GM12873 (cell line): ENCODE measurements around the gene CDK9.

Experiments
- CTCF ChIP-seq: IDR thresholded peaks from 2 replicates; pipeline ENCODE4 v1.5.1; 2012; ENCODE audit warnings: low read depth, mild to moderate bottlenecking, moderate library complexity, low read length, control low read depth; ENCODE audit not compliant: insufficient read depth; ENCODE audit errors: missing control alignments

CDK9 gene

GRCh38 chr9:127793093-127793708, 7.4 kb downstream of the CDK9 start:
- TF ChIP-seq CTCF: no peak

- no peak for TF ChIP-seq CTCF
Measured at GRCh38 chr9:127794001-127794791, 8.4 kb downstream of the CDK9 start.

- no peak for TF ChIP-seq CTCF
Measured at GRCh38 chr9:127796225-127796813, 10.5 kb downstream of the CDK9 start.

- TF ChIP-seq CTCF: no peak
Measured at GRCh38 chr9:127796852-127797370, 11.1 kb downstream of the CDK9 start.

- TF ChIP-seq CTCF: peak; percentile 33
Measured at GRCh38 chr9:127801955-127802575, 16.2 kb downstream of the CDK9 start.

GRCh38 chr9:127802576-127803443, 17.0 kb downstream of the CDK9 start, which contains the start of gene FPGS:
TSS of gene FPGS (plus strand) at chr9:127802882. CDS start at chr9:127802925, 43 bp downstream.
- no peak for TF ChIP-seq CTCF
